Testis (tissue), 2 donors: Measurements from ENCODE around the gene TMEM63A.

Source experiments
- CTCF ChIP-seq, 3 experiments: fragments of 450-650 bp in 2 of 3; fragments of 200-600 bp in 1 of 3; sonication (generic) in 1 of 3; IDR thresholded peaks; one replicate each; pipeline ENCODE4 v1.5.1; 2016 to 2019; ENCODE audit warnings: antibody characterized with exemption in 3 of 3, mild to moderate bottlenecking in 2 of 3, moderate library complexity in 1 of 3
- POLR2A ChIP-seq: fragments of 450-650 bp; IDR thresholded peaks from one replicate; pipeline ENCODE4 v1.6.1; 2017; ENCODE audit warnings: antibody characterized with exemption, mild to moderate bottlenecking, moderate library complexity

GRCh38 chr1:225838793-225839192, 43.4 kb downstream of the TMEM63A start:
- TF ChIP-seq CTCF (IDR thresholded peaks at IDR 0.05) (no peak), POLR2A (no peak)
